Measurements from ENCODE around the gene HNRNPH1. TPM values are rescaled to one million over a fixed set of nuclear protein-coding genes. Genes with fewer than 3 reads are reported as not detected.
"Not testable (repeated sequence)": the region's sequence is repeated elsewhere in the genome, so short reads cannot be mapped to it uniquely, and the experiment has no call there.

HNRNPH1 gene
- total and polyA plus RNA-seq, 2 of the 8 experiments (the other 6 are each of a cell fraction or from before 2014, with no cell fraction given), result 170 to 735 TPM

DNA sequence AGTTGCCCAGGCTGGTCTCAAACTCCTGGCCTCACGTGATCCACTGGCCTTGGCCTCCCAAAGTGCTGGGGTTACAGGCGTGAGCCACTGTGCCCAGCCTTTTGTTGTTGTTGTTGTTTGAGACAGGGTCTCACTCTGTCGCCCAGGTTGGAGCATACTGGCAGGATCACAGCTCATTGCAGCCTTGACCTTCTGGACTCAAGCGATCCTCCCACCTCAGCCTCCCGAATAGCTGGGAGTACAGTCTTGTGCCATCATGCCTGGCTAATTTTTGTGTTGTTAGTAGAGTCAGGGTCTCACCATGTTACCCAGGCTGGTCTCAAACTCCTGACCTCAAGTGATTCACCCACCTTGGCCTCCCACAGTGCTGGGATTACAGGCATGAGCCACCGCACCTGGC is 38.2 kb upstream of the HNRNPH1 start:
- not testable (repeated sequence) for H3K14ac ChIP-seq (ENCODE audit: insufficient read length); H4K20me1 ChIP-seq (replicated peaks in 1 of 2; ENCODE audit: control insufficient read depth in 1 of 2, insufficient read depth in 2 of 2, low read length in 2 of 2); H3K4me3 ChIP-seq (ENCODE audit: extremely low read depth in 1 of 4, insufficient read depth in 2 of 4, low read depth in 3 of 4, low read length in 4 of 4); H3K23ac ChIP-seq (ENCODE audit: insufficient read length); H3K18ac ChIP-seq (ENCODE audit: extremely low read depth, low read length); H2BK5ac ChIP-seq (ENCODE audit: low read depth, low read length); H3K79me2 ChIP-seq (ENCODE audit: control insufficient read depth in 1 of 2, insufficient read depth in 2 of 2, low read length in 2 of 2); H2AK5ac ChIP-seq (ENCODE audit: low read depth, low read length); H4K5ac ChIP-seq (ENCODE audit: insufficient read length, low read depth, low read length); H3K36me3 ChIP-seq (ENCODE audit: control insufficient read depth in 2 of 4, insufficient read depth in 4 of 4, low read length in 3 of 4); DNase-seq (ENCODE audit: low read depth in 1 of 2, low spot score in 2 of 2); H2AFZ ChIP-seq (ENCODE audit: low read length); H4K91ac ChIP-seq (replicated peaks; ENCODE audit: insufficient read length, low read length); H2BK12ac ChIP-seq (ENCODE audit: low read depth, low read length); H3K4me1 ChIP-seq (replicated peaks in 1 of 4; ENCODE audit: control insufficient read depth in 3 of 4, insufficient read depth in 4 of 4, low read length in 3 of 4); H2BK120ac ChIP-seq (replicated peaks; ENCODE audit: low read depth, low read length); H3K27me3 ChIP-seq (replicated peaks in 1 of 4; ENCODE audit: control insufficient read depth in 3 of 4, extremely low read depth in 1 of 4, insufficient read depth in 3 of 4, low read length in 3 of 4); H3K4me2 ChIP-seq (ENCODE audit: insufficient read depth in 1 of 2, low read depth in 2 of 2, low read length in 2 of 2); H3K27ac ChIP-seq (ENCODE audit: low read depth, low read length); H3K79me1 ChIP-seq (ENCODE audit: low read depth, low read length); FAIRE-seq; H4K8ac ChIP-seq (ENCODE audit: extremely low read depth, insufficient read depth, low read length); H2BK20ac ChIP-seq (ENCODE audit: low read length); H3K4ac ChIP-seq (replicated peaks; ENCODE audit: insufficient read length, low read depth, low read length); H3K23me2 ChIP-seq (ENCODE audit: low read depth, low read length); H3K9ac ChIP-seq (replicated peaks in 1 of 4; ENCODE audit: extremely low read depth in 1 of 4, low read depth in 3 of 4, low read length in 3 of 4); H3K9me3 ChIP-seq (ENCODE audit: insufficient read depth in 2 of 2, low read depth in 1 of 2, low read length in 1 of 2); H3K56ac ChIP-seq (replicated peaks; ENCODE audit: insufficient read length, low read depth, low read length); H2BK15ac ChIP-seq (ENCODE audit: low read length)
- CTCF ChIA-PET (ENCODE audit: partially characterized antibody), result interaction anchor here (0.9 to 2.7 kb wide), 3 partner anchors 8 to 91 kb away, joined by 3 to 13 read pairs (median 3); no protein-coding TSS in a partner anchor
- POLR2A ChIA-PET (ENCODE audit: partially characterized antibody), result interaction anchor here (14.1 kb wide), 1 partner anchor 46 kb away, joined by 351 read pairs; the partner anchor contains the start of gene HNRNPH1
- WGBS, 2 experiments (ENCODE audit: extremely low coverage in 1 of 2, insufficient coverage in 1 of 2, insufficient read length in 1 of 2, insufficient replicate concordance in 2 of 2, low coverage in 1 of 2, low lambda C conversion rate in 2 of 2, missing lambda C conversion rate in 1 of 2), result 95% methylated on average over 6 of the region's 6 CpGs; no CpG with 5 or more reads in 1 of the 2 experiments

Measured in H1 (cell line).